Left hindlimb (tissue), 1 donor: ENCODE data around the gene C12orf54.
"Not testable (repeated sequence)": the region's sequence is repeated elsewhere in the genome, so short reads cannot be mapped to it uniquely, and the experiment has no call there.

Source experiments
- DNase-seq: peaks from one replicate; pipeline ENCODE4 v3.0.0-alpha.2; 2018

Gene C12orf54

DNA sequence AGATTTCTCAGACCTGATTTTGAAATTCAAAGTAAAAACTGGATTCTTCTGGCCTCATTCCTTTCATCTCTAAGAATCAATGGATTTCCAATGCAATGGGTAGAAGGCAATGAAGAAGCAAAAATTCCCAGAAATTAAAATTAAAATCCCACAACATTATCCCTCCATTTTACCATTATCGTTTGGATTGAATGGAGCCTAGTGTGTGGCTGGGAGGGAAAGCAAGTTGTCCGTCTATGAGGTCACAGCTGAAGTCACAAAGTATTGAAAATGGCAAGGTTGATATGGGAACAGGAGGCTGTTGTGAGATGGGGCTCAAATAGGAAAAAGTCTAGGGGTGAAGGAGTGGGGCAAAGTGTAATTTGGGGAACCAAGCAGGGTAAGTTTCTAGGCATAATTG lies at the start of gene C12orf54:
Gene C12orf54, plus strand, starts transcription at position 301 of the 400 bp plus-strand sequence. CDS start 799 bp downstream, outside the sequence.
- no peak for DNase-seq

DNA sequence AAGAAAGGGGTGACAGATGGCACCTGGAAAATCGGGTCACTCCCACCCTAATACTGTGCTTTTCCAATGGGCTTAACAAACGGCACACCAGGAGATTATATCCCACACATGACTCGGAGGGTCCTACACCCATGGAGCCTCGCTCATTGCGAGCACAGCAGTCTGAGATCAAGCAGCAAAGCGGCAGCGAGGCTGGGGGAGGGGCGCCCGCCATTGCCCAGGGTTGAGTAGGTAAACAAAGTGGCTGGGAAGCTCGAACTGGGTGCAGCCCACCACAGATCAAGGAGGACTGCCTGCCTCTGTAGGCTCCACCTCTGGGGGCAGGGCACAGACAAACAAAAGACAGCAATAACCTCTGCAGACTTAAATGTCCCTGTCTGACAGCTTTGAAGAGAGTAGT lies 48.3 kb upstream of the C12orf54 start:
- not testable (repeated sequence) for DNase-seq

DNA sequence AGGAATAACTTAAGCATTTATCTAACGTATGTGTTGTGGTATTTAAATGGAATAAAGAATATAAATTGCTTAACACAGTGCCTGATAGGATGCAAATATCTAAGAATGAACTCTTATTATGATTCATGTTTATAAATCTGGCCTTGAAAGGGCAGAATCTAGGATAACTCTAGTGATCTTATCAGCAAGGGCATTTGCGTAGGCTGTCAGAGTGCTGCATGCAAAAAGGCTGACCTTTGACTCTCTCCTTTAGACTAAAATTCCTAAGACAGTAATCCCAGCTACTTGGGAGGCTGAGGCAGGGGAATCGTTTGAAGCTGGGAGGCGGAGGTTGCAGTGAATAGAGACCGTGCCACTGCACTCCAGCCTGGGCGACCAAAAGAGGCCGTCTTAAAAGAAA lies 41.2 kb upstream of the C12orf54 start:
- no peak for DNase-seq

DNA sequence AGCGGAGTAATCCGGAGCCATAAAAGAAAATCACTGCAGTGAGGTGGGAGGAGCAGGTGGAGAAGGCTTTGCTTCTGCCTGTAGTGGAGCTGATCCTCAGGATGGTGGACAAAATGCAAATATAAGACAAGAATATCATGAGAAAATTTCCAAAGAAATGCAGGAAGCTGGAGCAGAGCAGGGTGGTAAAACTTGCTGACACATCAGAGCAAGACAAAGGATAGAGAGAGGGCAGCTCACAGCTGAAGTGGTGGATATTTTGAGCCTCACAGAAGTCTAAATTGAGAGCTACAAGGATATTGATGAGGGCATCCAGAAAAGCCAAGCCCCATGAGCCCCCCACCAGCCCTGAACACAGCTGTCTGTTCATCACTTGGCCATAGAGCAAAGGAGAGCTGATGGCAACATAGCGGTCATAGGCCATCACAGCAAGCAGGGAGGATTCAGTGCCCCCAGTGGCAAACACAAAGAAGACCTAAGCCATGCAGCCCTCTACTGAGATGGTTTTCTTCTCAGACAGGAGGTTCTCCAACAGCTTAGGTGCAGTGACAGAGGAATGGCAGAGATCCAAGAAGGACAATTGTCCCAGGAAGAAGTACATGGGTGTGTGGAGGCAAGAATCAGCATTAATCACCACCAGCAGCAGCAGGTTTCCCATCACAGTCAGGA lies 40.0 kb upstream of the C12orf54 start:
- no peak for DNase-seq

DNA sequence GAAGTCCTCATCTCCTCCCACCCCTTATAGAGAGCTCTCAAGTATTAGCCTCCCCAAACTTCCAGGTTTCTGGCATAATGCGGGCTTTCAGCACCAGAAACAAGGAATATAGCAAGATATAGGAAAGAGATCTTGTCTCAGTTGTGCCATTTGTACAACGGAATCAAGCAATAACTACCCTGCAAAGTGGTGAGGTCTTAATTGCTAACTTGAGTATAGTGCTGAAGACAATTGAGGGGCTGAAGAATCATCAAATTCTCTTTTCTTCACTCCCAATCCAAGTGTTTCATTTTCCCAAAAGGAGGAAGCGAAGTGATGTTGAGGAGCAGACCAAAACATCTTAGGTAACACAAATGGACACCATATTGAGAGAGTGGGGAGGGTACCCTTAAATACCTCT lies 36.8 kb upstream of the C12orf54 start:
- DNase-seq, result no peak

DNA sequence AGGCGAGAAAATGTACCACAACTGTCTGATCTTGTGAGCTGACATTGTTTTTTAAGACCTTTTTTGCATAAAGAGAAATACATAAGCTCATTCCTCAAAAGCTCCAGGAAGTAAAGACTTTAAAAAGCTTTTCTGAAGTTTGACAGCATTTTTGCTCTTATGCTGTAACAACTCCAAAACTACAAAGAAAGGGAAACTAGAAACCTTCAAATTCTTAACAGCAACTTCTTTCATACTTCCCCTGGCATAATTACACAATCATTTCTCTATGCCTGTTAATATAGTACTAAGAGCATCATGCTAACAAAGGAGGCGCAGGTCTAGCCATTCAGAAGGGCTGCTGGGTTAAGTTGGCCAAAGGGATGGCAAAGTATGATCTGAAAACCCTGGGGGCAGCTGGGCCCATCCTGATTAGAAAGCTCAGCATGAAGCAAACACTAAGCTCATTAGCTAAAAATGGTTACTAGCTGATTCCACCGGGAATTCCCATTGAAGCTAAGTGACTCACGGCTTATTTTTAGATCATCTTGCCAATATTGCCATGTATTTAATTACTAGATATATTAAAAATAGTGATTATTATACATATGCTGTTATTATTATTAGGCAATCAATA lies 36.0 kb upstream of the C12orf54 start:
- DNase-seq, result no peak

DNA sequence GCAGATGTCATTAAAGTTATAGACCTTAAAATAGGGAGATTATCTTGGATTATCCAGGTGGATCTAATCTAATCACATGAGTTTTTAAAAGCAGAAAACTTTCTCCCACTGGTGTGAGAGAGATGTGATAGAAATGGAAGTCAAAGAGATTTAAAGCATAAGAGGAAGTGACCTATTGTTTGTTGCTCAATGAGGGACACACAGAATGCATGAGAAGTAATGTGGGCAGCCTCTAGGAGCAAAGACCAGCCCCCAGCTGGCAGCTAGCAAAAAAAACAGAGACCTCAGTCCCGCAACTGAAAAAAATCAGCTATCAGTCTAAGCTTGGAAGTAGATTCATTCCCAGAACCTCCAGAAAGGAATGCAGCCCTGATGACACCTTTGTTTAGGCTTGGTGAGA lies 34.5 kb upstream of the C12orf54 start:
- DNase-seq, result no peak

DNA sequence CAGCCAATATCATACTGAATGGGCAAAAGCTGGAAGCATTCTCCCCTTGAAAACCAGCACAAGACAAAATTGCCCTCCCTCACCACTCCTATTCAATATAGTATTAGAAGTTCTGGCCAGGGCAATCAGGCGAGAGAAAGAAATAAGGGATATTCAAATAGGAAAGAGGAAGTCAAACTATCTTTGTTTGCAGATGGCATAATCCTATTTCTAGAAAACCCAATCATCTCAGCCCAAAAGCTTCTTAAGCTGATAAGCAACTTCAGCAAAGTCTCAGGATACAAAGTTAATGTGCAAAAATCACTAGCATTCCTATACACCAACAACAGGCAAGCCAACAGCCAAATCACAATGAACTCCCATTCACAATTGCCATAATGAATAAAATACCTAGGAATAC lies 30.9 kb upstream of the C12orf54 start:
- no peak for DNase-seq

DNA sequence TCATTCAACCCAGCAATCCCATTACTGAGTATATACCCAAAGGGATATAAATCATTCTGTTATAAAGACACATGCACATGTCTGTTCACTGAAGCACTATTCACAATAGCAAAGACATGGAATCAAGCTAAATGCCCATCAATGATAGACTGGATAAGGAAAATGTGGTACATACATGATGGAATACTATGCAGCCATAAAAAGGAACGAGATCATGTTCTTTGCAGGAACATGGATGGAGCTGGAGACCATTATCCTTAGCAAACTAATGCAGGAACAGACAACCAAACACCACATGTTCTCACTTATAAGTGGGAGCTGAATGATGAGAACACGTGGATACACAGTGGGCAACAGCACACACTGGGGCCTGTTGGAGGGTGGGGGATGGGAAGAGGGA lies 29.3 kb upstream of the C12orf54 start:
- DNase-seq, result not testable (repeated sequence)

DNA sequence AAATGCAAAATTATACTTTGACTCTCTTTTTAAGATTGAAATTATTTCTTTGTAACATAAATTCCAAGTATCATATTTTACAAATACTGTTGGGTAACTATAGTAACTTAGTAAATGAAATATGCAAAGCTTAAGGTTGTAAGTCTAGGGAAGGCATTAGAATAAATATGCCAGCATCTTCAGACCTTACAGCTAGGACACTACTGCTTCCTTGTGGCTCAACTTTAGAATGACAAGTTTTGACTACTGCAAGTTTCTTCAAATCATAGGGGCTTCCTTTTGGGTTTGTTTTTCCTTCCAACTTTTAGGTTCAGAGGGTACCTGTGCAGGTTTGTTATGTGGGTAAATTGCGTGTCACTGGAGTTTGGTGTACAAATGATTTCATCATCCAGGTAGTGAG lies 27.6 kb upstream of the C12orf54 start:
- DNase-seq, result no peak

DNA sequence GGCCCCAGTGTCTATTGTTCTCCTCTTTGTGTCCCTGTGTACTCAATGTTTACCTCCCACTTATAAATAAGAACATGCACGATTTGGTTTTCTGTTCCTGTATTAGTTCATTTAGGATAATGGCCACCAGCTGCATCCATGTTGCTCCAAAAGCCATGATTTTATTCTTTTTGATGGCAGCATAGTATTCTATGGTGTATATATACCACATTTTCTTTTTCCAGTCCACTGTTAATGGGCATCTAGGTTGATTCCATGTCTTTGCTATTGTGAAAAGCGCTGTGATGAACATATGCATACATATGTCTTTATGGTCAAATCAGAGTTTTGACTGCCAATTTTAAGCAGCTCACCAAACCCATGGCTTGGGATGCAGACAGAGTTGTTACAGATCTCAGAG lies 27.2 kb upstream of the C12orf54 start:
- DNase-seq, result no peak

DNA sequence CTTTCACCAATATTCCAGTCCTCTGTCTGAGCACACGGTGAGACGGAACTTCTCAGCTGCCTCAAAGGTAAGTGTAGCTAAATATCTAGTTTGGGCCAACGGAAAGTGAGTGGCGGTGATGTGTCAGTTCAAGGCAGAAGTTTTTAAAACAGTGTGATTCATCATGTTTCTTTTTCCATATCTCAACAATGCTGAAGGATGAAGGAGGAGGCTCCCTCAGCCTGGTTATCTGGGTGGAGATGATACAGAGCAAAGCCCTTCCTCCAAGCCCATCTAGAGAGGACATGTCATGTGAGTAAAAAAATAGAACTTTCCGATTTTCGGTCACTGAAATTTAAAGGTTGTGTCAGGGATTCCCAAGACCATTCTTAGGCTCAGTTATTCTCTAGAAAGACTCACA lies 23.0 kb upstream of the C12orf54 start:
- DNase-seq, result no peak

DNA sequence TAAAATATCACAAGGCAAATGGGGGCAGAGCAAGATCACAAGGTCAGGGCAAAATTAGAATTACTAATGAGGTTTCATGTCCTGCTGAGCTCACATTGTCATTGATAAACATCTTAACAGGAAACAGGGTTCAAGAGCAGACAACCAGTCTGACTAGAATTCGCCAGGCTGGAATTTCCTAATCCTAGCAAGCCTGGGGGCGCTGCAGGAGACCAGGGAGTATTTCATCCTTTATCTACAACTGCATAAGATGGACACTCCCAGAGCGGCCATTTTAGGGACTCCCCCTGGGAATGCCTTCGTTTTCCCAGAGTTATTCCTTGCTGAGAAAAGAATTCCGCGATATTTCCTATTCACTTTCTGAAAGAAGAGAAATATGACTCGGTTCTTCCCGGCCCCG lies 13.3 kb upstream of the C12orf54 start:
- not testable (repeated sequence) for DNase-seq

DNA sequence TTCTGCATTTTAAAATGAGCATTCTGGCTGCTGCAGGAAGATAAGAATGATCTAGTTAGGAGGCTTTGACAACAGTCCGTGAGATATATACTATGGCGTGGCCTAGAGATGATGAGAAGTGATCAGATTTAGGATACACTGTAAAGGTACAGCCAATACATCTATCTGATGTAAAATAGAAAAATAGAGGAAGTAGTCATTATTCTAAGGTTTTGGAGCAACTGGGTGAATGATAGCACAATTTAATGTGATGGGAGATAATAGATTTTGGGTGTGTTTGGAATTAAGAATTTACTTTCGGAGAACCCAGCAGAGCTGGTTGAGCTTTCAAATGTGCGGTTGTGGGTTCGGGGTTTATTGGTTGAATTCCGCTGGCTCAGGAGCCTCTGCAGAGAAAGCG lies 10.0 kb upstream of the C12orf54 start, which contains the start of gene ANP32D:
Gene ANP32D, plus strand, starts transcription at position 301 of the 400 bp plus-strand sequence. CDS start 106 bp downstream, outside the sequence.
- DNase-seq, result no peak

DNA sequence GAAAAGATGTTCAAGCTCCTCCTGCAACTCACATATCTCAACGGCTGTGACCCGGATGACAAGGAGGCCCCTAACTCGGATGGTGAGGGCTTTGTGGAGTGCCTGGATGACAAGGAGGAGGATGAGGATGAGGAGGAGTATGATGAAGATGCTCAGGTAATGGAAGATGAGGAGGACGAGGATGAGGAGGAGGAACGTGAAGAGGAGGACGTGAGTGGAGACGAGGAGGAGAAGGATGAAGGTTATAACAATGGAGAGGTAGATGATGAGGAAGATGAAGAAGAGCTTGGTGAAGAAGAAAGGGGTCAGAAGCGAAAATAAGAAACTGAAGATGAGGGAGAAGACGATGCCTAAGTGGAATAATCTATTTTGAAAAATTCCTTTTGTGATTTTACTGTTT lies 9.2 kb upstream of the C12orf54 start:
- no peak for DNase-seq

DNA sequence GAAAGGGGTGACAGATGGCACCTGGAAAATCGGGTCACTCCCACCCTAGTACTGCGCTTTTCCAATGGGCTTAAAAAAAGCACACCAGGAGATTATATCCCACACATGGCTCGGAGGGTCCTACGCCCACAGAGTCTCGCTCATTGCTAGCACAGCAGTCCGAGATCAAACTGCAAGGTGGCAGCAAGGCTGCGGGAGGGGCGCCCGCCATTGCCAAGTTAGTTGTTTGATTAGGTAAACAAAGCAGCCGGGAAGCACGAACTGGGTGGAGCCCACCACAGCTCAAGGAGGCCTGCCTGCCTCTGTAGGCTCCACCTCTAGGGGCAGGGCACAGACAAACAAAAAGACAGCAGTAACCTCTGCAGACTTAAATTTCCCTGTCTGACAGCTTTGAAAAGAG lies 7.8 kb upstream of the C12orf54 start:
- DNase-seq, result not testable (repeated sequence)

DNA sequence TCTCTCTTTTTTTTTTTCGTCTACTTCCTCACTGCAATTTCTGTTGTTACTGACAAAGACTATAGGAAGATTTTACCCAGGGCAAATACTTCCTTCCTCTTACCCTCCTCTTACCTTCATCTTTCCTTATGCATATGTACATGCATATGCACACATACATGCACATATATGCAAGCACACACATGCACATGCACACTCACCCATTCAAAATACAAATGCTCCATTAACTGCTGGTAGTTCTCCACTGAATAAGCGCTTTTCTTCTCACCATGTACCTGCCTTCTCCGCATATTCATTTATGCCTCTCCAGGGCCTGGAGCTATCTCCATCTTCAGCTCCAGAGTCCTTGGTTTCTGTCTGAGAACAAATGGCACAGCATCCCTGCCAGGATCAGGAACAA lies 632 bp downstream of the C12orf54 start:
- DNase-seq, result no peak

DNA sequence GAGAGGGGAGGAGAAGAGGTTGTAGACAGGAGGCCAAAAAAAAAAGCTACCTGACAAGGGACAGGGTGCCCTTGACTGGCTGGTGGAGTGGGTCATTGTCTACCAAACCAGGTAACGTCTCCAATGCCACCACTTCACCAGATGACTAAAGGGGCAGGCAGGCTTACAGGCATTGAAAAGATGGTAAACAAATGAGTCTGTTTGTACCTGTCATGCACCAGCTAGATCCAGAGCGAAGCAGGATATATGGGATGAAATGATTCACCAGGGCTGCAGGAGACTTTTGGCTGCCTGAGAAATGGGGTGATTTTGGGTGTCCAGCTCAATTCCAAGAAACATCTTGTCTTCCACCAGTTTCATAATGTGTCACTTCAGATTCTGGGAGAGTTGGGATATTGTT lies 4.0 kb downstream of the C12orf54 start:
- no peak for DNase-seq

DNA sequence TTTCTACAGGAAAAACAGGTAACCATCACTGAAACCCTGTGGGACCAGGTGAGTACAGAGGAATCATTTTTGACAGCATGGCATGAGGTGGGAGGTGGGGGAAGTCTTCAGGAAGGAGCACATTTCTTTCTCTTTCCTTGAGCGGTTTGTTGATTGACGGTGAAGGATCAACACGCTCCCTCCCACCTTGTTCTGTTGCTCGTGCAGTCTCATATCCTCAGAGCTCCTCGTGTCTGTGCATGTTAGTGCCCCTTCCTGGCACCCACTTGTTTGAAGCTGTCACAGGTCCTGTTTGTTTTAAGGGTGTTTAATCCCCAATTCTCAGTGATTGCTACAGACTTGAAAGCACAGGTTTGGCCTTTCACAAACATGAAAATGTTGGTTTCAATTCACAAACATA lies 4.4 kb downstream of the C12orf54 start:
- DNase-seq, result no peak

DNA sequence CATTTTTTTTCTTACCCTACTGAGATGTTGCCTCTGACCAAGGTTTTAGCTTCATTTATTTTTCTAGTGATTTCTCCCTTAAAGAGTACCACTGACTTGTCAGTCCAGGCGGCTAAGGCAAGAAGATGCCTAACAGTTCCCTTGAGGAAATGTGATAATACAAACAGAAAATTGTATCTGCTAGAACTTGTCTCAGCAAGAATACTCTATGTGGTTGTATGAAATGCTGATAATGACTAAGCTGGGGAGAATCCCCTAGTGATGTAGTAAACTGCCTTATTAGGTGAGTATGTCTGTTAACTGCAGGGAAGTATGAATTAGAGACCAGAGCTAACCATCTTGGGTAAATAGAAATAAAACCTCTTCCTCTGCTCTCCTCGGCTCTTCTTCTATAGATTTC lies 6.7 kb downstream of the C12orf54 start:
- DNase-seq, result no peak

DNA sequence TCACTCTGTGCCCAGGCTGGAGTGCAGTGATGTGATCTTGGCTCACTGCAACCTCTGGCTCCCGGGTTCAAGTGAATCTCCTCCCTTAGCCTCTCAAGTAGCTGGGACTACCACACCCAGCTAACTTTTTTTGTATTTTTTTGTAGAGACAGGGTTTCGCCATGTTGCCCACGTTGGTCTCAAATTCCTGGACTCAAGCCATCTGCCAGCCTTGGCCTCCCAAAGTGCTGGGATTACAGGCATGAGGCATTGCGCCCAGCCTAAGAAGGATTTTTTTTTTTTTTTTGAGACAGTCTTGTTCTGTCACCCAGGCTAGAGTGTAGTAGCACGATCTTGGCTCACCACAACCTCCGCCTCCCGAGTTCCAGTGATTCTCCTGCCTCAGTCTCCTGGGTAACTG lies 7.2 kb downstream of the C12orf54 start:
- DNase-seq, result not testable (repeated sequence)

DNA sequence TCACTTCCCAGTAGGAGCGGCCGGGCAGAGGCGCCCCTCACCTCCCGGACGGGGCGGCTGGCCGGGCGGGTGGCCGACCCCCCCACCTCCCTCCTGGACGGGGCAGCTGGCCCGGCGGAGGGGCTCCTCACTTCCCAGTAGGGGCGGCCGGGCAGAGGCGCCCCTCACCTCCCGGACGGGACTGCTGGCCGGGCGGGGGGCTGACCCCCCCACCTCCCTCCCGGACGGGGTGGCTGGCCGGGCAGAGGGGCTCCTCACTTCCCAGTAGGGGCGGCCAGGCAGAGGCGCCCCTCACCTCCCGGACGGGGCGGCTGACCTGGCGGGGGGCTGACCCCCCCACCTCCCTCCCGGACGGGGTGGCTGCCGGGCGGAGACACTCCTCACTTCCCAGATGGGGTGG lies 18.0 kb downstream of the C12orf54 start:
- not testable (repeated sequence) for DNase-seq

DNA sequence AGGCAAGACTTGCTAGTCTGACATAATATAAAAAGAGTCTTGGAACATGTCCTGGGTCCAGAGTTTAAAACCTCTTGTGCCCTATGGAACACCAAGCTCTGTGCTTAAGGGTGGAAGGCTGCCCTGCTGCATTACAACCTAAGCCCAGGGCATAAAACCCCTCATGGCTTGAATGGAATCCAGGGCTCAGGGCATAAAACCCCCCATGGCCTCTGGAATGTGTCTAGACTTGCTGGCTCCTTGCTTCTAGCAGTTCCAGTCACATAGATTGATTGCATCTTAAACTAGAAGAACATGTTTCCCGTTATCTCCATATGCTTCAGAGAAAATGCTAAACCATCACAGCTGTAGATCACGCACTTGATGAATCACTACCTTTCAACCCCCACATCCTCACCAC lies 24.5 kb downstream of the C12orf54 start:
- not testable (repeated sequence) for DNase-seq

DNA sequence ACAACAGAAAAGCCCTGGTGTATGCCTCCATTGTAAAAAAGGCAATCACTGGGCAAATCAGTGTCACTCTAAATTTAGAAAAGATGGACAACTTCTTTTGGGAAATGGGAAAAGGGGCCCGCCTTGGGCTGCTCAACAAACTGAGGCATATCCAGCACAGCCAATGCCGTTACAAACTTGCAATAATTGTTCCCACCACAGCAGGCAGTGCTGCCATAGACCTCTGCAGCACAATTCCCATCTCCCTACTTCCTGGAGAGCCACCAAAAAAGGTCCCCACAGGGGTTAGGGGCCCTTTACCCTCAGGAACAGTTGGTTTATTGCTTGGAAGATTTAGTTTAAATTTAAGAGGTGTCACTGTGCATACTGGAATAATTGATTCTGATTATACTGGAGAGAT lies 26.7 kb downstream of the C12orf54 start:
- DNase-seq, result no peak

DNA sequence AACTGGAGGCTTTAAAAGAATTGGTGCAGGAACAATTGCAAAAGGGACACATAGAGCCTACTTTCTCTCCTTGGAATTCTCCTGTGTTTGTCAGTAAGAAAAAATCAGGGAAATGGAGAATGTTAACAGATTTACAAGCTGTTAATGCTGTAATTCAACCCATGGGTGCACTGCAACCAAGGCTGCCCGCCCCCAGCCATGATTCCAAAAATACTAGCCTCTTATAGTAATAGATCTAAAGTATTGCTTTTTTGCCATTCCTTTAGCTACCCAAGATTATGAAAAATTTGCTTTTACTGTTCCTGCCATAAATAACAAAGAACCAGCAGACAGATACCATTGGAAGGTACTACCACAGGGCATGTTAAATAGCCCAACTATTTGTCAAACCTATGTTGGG lies 27.8 kb downstream of the C12orf54 start:
- no peak for DNase-seq
